Smooth muscle cell (in vitro differentiated cells): ENCODE results near the gene RGL1. TPM values are rescaled to one million over a fixed set of nuclear protein-coding genes. Genes with fewer than 3 reads are reported as not detected.
A peak's percentile ranks its signal among the peaks of the same experiment; 100 is the strongest.

Source experiments
- DNase-seq: peaks from one replicate; lab custom pipeline; 2025; ENCODE audit not compliant: unreplicated experiment; lab: John Stamatoyannopoulos, UW
- H2AFZ ChIP-seq: fragments of 200-600 bp; sonication (generic); 2 replicates; pipeline ENCODE4 v1.6.0; 2016; ENCODE audit warnings: antibody characterized with exemption, low read depth, mild to moderate bottlenecking
- H3F3A ChIP-seq: fragments of 200-600 bp; sonication (generic); 2 replicates; pipeline ENCODE4 v1.6.0; 2017; ENCODE audit warnings: antibody characterized with exemption, low read depth
- H3K27ac ChIP-seq: fragments of 200-600 bp; sonication (generic); 2 replicates; pipeline ENCODE4 v1.5.1; 2016; ENCODE audit warnings: low read depth, mild to moderate bottlenecking
- H3K27me3 ChIP-seq: fragments of 200-600 bp; sonication (generic); 2 replicates; pipeline ENCODE4 v1.6.1; 2016; ENCODE audit warnings: low read depth, mild to moderate bottlenecking
- H3K36me3 ChIP-seq: fragments of 200-600 bp; sonication (generic); 2 replicates; pipeline ENCODE4 v1.5.1; 2016; ENCODE audit warnings: low read depth
- H3K4me1 ChIP-seq: fragments of 200-600 bp; sonication (generic); 2 replicates; pipeline ENCODE4 v1.5.1; 2016; ENCODE audit warnings: low read depth
- H3K4me2 ChIP-seq: fragments of 200-600 bp; sonication (generic); 2 replicates; pipeline ENCODE4 v1.6.0; 2016; ENCODE audit warnings: mild to moderate bottlenecking
- H3K4me3 ChIP-seq: fragments of 200-600 bp; sonication (generic); 2 replicates; pipeline ENCODE4 v1.5.1; 2016; ENCODE audit warnings: mild to moderate bottlenecking
- H3K79me2 ChIP-seq: fragments of 200-600 bp; sonication (generic); 2 replicates; pipeline ENCODE4 v1.6.0; 2016; ENCODE audit warnings: low read depth, mild to moderate bottlenecking
- H3K9ac ChIP-seq: fragments of 200-600 bp; sonication (generic); 2 replicates; pipeline ENCODE4 v1.6.0; 2016; ENCODE audit warnings: low read depth
- H3K9me3 ChIP-seq: fragments of 200-600 bp; sonication (generic); replicated peaks from 2 replicates; pipeline ENCODE4 v1.5.1; 2016; ENCODE audit warnings: low read depth
- H4K20me1 ChIP-seq: fragments of 200-600 bp; sonication (generic); 2 replicates; pipeline ENCODE4 v1.6.0; 2016; ENCODE audit warnings: low read depth
- CTCF ChIP-seq: fragments of 200-600 bp; sonication (generic); IDR thresholded peaks from 2 replicates; pipeline ENCODE4 v1.5.1; 2017; ENCODE audit warnings: borderline replicate concordance, mild to moderate bottlenecking, antibody characterized with exemption; ENCODE audit not compliant: insufficient read depth, poor library complexity, severe bottlenecking
- WGBS: methylation state at CpG from one replicate; pipeline ENCODE4 v1.1.7; 2016; ENCODE audit warnings: low lambda C conversion rate; 5-methylcytosine and 5-hydroxymethylcytosine counted together
- polyA plus RNA-seq: library from polyadenylated mRNA; unstranded; fragments of >200 nt; fragmentation: Nextera tagmentation; extraction: Ambion mirVana; gene quantifications from 2 replicates; pipeline ENCODE4 v1.2.1, GENCODE V29; 2016
- total RNA-seq: library from RNA; depleted of rRNA; stranded (reverse); fragments of >200 nt; gene quantifications from 2 replicates; pipeline ENCODE4 v1.2.3, GENCODE V29; 2014

Gene RGL1
- total and polyA plus RNA-seq, 2 experiments from 2014 or later = 21.1 to 21.4 TPM

GRCh38 chr1:183876309-183876708 lies 71.4 kb downstream of the RGL1 start:
- Histone ChIP-seq H3K36me3 (no peaks in the 10 kb centered on the region), H3K4me1 (peaks cover 25% of the 10 kb centered on the region), H3K27ac (no peak overlapping the region), H3K9ac (no peak overlapping the region), H3F3A (peaks cover 6% of the 10 kb centered on the region), H3K9me3 (no peaks in the 10 kb centered on the region), H3K4me3 (no peak overlapping the region), H3K4me2 (no peak overlapping the region), H3K79me2 (no peaks in the 10 kb centered on the region), H3K27me3 (no peaks in the 10 kb centered on the region), H4K20me1 (no peaks in the 10 kb centered on the region), H2AFZ (no peak overlapping the region)
- DNase-seq = no peak
- no peak for TF ChIP-seq CTCF
- WGBS = 94% methylated on average over 4 of the region's 4 CpGs

- Histone ChIP-seq H3K4me1 (peaks cover 25% of the 10 kb centered on the region), H4K20me1 (no peaks in the 10 kb centered on the region), H2AFZ (no peak overlapping the region), H3K36me3 (no peaks in the 10 kb centered on the region), H3K9me3 (no peaks in the 10 kb centered on the region), H3K27me3 (no peaks in the 10 kb centered on the region), H3F3A (peaks cover 6% of the 10 kb centered on the region), H3K9ac (no peak overlapping the region), H3K27ac (no peak overlapping the region), H3K79me2 (no peaks in the 10 kb centered on the region), H3K4me3 (no peak overlapping the region), H3K4me2 (no peak overlapping the region)
- no peak for DNase-seq
- TF ChIP-seq CTCF = no peak
- WGBS = 63% methylated on average over 10 of the region's 10 CpGs
These were observed 72.3 kb downstream of the RGL1 start for GRCh38 chr1:183877053-183877720.

- Histone ChIP-seq H3K9ac (no peak overlapping the region), H4K20me1 (no peaks in the 10 kb centered on the region), H3K4me3 (no peak overlapping the region), H3K36me3 (peaks cover 4% of the 10 kb centered on the region), H3K9me3 (no peaks in the 10 kb centered on the region), H3K27ac (peak overlapping the region; percentile 61), H2AFZ (no peak overlapping the region), H3K27me3 (no peaks in the 10 kb centered on the region), H3K4me2 (peak overlapping the region; percentile 2), H3K4me1 (peaks cover 20% of the 10 kb centered on the region), H3K79me2 (no peaks in the 10 kb centered on the region), H3F3A (peaks cover 6% of the 10 kb centered on the region)
- 43% methylated on average over 2 of the region's 2 CpGs for WGBS
- no peak for DNase-seq
- no peak for TF ChIP-seq CTCF
These were observed 74.6 kb downstream of the RGL1 start for GRCh38 chr1:183879494-183879893.

GRCh38 chr1:183879966-183880365 lies 75.0 kb downstream of the RGL1 start:
- H3K79me2 ChIP-seq = no peaks in the 10 kb centered on the region

More at GRCh38 chr1:183879966-183880365, 75.0 kb downstream of the RGL1 start:
- no peak overlapping the region for H3K9ac ChIP-seq
- no peak for DNase-seq
- peak overlapping the region; percentile 61 for H3K27ac ChIP-seq
- H3K36me3 ChIP-seq = peaks cover 9% of the 10 kb centered on the region
- H3K4me3 ChIP-seq = no peak overlapping the region
- no peaks in the 10 kb centered on the region for H4K20me1 ChIP-seq
- peaks cover 20% of the 10 kb centered on the region for H3K4me1 ChIP-seq
- peak overlapping the region; percentile 2 for H3K4me2 ChIP-seq
- WGBS = 29% methylated on average over 1 of the region's 1 CpG
- H3F3A ChIP-seq = peaks cover 6% of the 10 kb centered on the region
- no peaks in the 10 kb centered on the region for H3K27me3 ChIP-seq
- H3K9me3 ChIP-seq = no peaks in the 10 kb centered on the region
- no peak overlapping the region for H2AFZ ChIP-seq
- no peak for TF ChIP-seq CTCF
